Fibroblast of pulmonary artery (primary cell): ENCODE data around the gene RREB1.
A peak's percentile ranks its signal among the peaks of the same experiment; 100 is the strongest.

Source experiments
- DNase-seq: peaks from one replicate; pipeline ENCODE4 v3.0.0-alpha.2; 2010; ENCODE audit warnings: low read depth
- H3K4me3 ChIP-seq: replicated peaks from 2 replicates; pipeline ENCODE4 v1.5.1; 2011; ENCODE audit warnings: low read depth, mild to moderate bottlenecking, control low read depth, low read length, moderate library complexity
- TF ChIP-seq, protein P1 (sequence below): IDR thresholded peaks from 2 replicates; pipeline ENCODE4 v1.5.1; 2011; ENCODE audit warnings: mild to moderate bottlenecking, control low read depth, low read length, inconsistent platforms; ENCODE audit errors: missing control alignments

The RREB1 gene

DNA sequence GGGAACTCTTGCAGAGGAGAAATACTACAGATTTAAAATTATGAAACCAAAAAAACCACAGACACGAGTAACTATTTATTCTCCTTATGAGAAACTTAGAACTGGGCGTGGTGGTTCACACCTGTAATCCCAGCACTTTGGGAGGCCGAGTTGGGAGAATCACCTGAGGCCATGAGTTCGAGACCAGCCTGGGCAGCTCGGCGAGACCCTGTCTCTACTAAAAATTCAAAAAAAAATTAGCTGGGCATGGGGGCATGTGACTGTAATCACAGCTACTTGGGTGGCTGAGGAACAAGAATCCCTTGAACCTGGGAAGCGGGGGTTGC is 168.4 kb downstream of the RREB1 start:
- H3K4me3 ChIP-seq, result no peak overlapping the region
- TF ChIP-seq, protein P1, sequence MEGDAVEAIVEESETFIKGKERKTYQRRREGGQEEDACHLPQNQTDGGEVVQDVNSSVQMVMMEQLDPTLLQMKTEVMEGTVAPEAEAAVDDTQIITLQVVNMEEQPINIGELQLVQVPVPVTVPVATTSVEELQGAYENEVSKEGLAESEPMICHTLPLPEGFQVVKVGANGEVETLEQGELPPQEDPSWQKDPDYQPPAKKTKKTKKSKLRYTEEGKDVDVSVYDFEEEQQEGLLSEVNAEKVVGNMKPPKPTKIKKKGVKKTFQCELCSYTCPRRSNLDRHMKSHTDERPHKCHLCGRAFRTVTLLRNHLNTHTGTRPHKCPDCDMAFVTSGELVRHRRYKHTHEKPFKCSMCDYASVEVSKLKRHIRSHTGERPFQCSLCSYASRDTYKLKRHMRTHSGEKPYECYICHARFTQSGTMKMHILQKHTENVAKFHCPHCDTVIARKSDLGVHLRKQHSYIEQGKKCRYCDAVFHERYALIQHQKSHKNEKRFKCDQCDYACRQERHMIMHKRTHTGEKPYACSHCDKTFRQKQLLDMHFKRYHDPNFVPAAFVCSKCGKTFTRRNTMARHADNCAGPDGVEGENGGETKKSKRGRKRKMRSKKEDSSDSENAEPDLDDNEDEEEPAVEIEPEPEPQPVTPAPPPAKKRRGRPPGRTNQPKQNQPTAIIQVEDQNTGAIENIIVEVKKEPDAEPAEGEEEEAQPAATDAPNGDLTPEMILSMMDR, result no peak

DNA sequence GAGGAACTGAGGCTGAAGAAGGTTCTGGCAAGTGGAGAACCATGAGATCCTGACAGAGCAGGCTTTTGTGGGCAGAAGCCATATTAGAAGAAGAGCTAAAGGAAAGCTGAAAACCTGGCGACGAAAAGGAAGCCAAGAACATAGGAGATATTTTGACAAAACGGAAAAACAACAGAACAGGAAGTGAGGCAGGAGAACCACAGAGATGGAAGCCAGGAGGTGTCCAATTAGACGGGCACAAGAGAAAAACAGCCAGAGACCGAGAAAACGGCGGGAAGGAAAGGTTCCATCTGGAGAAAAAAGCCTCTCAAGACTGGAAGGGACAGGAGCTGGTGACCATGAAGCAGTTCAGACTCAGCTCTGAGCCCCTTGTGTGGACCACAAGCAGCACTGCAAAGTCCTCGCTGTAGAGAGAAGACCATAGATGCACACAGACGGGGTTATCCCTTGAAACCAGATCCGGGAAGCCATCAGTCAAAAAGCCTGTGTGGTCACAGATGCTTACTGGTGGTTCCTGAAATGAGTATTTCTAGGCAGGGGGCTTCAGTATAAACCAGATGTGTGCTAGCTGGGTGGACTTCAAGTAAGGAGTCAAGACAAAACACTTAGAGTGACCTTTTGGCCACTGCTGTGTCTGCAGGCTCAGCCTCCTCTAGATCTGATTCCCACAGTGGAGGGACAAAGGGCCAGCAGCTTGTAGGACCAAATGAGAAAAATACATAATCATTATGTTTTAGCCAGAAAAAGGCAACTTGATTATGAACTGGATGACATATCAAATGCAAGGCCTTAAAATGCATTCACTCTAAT is 174.5 kb downstream of the RREB1 start:
- TF ChIP-seq, protein P1, result no peak

More for the DNA sequence above, 168.4 kb downstream of the RREB1 start:
- no peak for DNase-seq

GRCh38 chr6:7283676-7284075 is 175.9 kb downstream of the RREB1 start:
- TF ChIP-seq, protein P1, result no peak
- H3K4me3 ChIP-seq, result no peak overlapping the region
- no peak for DNase-seq

More for the DNA sequence above, 174.5 kb downstream of the RREB1 start:
- DNase-seq, result no peak
- H3K4me3 ChIP-seq, result no peak overlapping the region

DNA sequence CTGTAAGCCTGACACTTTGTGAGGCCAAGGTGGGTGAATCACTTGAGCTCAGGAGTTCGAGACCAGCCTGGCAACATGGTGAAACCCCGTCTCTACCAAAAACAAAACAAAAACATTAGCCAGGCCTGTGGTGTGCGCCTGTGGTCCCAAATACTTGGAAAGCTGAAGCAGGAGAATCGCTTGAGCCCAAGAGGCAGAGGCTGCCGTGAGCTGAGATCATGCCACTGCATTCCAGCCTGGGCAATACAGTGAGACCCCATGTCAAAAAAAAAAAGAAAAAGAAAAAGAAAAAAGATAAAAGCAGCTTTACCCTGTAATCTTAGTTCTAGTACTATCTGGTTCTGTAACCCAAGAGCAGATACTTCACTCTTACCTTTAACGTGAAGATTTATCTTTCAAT is 177.7 kb downstream of the RREB1 start:
- no peak for DNase-seq
- TF ChIP-seq, protein P1, result no peak

DNA sequence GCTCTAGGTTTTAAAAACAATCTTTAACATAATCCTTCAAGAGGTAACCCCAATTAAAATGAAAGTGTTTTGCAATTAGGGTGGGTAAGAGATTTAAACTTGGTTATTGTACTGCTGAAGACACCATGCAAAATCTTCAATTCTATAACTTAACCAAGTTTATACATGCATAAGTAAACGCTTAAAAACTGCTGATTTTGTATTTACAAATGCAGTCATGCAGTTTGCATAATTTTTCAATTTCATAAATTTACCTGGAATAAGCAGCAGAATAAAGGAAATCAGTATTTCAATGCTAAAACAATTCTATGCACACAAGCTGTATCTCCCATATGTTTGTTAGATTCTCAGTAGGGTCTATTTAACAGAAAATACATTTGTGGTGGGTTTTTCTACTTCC is 182.3 kb downstream of the RREB1 start:
- H3K4me3 ChIP-seq, result no peak overlapping the region
- DNase-seq, result no peak
- TF ChIP-seq, protein P1, result no peak

More for the DNA sequence above, 177.7 kb downstream of the RREB1 start:
- no peak overlapping the region for H3K4me3 ChIP-seq

- TF ChIP-seq, protein P1, result no peak
Observed at GRCh38 chr6:7292596-7293255, 185.0 kb downstream of the RREB1 start.

More at GRCh38 chr6:7292596-7293255, 185.0 kb downstream of the RREB1 start:
- no peak overlapping the region for H3K4me3 ChIP-seq
- DNase-seq, result peak; percentile 56
